Measurements from ENCODE around the gene CD302.
"Not testable (repeated sequence)": the region's sequence is repeated elsewhere in the genome, so short reads cannot be mapped to it uniquely, and the experiment has no call there.

The CD302 gene

DNA sequence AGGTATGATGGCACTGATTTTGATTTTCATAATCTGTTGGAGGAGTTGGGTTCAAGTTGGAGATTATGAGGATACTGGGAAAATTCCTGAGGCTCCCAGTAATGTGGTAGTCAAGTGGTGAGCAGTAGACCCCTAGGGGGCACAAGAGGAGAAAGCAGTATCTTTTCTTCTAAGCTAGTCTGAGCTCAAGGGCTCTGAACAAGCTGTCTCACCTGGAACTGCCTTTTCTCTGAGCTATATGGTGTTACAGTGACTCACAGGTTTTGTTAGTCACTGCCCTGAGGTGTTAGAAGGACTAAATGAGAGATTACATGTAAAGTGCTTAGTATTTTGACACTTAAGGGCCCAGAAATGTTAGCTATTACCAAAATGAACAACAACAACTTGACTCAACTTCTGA, 42.2 kb downstream of the CD302 start:
- H3K9me3 ChIP-seq (ENCODE audit: control insufficient read depth, insufficient read depth, low read length), result no peaks in the 10 kb centered on the region
- peaks cover 4% of the 10 kb centered on the region; the same call in 1 of the 2 replicates for H3K36me3 ChIP-seq (ENCODE audit: control insufficient read depth, insufficient read depth, low read length)
- H3K4me1 ChIP-seq (ENCODE audit: control insufficient read depth, insufficient read depth, low read length), result no peaks in the 10 kb centered on the region
- no peak overlapping the region for H3K27ac ChIP-seq (ENCODE audit: low read length)
- no peaks in the 10 kb centered on the region for H3K27me3 ChIP-seq (ENCODE audit: control insufficient read depth, insufficient read depth, low read length)
- H3K4me3 ChIP-seq (ENCODE audit: low read length), result no peak overlapping the region
- no peak for DNase-seq (ENCODE audit: low read depth, low spot score)

GRCh38 chr2:159755014-159755413, 43.0 kb downstream of the CD302 start:
- peaks cover 4% of the 10 kb centered on the region; the same call in 1 of the 2 replicates for H3K36me3 ChIP-seq (ENCODE audit: control insufficient read depth, insufficient read depth, low read length)
- no peaks in the 10 kb centered on the region for H3K27me3 ChIP-seq (ENCODE audit: control insufficient read depth, insufficient read depth, low read length)
- H3K4me3 ChIP-seq (ENCODE audit: low read length), result no peak overlapping the region
- H3K27ac ChIP-seq (ENCODE audit: low read length), result no peak overlapping the region
- no peak for DNase-seq (ENCODE audit: low read depth, low spot score)
- no peaks in the 10 kb centered on the region for H3K4me1 ChIP-seq (ENCODE audit: control insufficient read depth, insufficient read depth, low read length)
- no peaks in the 10 kb centered on the region for H3K9me3 ChIP-seq (ENCODE audit: control insufficient read depth, insufficient read depth, low read length)
- WGBS (ENCODE audit: insufficient coverage, insufficient read length), result no CpG with 5 or more reads among the region's 2 CpGs

DNA sequence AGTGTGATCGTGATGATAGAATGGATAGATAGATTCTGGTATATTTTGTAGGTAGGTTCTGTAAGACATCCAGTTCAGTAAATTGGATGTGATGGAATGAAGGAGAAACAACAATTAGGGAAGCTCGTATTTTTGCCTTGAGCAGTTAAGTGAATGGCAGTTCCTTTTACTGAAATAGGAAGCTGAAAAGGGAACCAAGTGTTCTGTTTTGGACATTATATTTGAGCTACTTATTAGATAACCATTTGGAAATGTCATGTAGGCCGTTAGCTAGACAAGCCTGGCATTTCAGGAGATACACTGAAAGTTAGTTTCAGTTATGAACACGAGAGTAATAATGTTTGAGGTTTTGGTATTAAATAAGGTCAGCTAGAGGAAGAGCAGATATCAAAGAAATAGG, 44.2 kb downstream of the CD302 start:
- DNase-seq (ENCODE audit: low read depth, low spot score), result no peak

DNA sequence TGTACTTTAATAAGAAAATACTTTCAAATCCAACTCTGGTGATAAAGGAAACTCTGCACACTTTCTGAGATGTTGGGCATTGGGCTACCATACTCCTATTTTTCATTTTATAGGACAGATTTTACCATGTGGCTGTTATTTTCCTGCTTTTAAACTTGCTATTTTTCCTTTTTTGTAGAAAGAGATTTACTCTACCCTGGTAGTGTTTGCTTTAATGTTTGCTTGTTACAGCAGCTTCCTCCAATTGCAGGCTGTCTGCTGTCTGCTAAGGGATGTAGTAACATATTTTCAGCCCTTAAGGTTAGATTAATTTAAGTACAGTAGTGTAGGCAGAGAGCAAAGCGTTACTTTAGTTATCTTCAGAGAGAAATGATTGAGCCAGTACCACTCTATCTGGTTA, 47.1 kb downstream of the CD302 start:
- H3K36me3 ChIP-seq (ENCODE audit: control insufficient read depth, insufficient read depth, low read length), result peaks cover 11% of the 10 kb centered on the region; the same call in 1 of the 2 replicates
- no peak for DNase-seq (ENCODE audit: low read depth, low spot score)

More for the DNA sequence above, 44.2 kb downstream of the CD302 start:
- Histone ChIP-seq H3K4me3 (ENCODE audit: low read length) (no peak overlapping the region), H3K27me3 (ENCODE audit: control insufficient read depth, insufficient read depth, low read length) (no peaks in the 10 kb centered on the region), H3K27ac (ENCODE audit: low read length) (no peak overlapping the region), H3K4me1 (ENCODE audit: control insufficient read depth, insufficient read depth, low read length) (no peaks in the 10 kb centered on the region), H3K36me3 (ENCODE audit: control insufficient read depth, insufficient read depth, low read length) (peaks cover 3% of the 10 kb centered on the region; the same call in 1 of the 2 replicates), H3K9me3 (ENCODE audit: control insufficient read depth, insufficient read depth, low read length) (no peaks in the 10 kb centered on the region)
- WGBS (ENCODE audit: insufficient coverage, insufficient read length), result 100% methylated on average over 1 of the region's 4 CpGs

DNA sequence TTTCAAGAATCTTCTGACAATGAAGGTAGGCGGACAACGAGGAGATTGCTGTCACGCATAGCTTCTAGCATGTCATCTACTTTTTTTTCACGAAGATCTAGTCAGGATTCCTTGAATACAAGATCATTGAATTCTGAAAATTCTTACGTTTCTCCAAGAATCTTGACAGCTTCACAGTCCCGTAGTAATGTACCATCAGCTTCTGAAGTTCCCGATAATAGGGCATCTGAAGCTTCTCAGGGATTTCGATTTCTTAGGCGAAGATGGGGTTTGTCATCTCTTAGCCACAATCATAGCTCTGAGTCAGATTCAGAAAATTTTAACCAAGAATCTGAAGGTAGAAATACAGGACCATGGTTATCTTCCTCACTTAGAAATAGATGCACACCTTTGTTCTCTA, 49.9 kb downstream of the CD302 start:
- Histone ChIP-seq H3K4me1 (ENCODE audit: control insufficient read depth, insufficient read depth, low read length) (no peaks in the 10 kb centered on the region), H3K9me3 (ENCODE audit: control insufficient read depth, insufficient read depth, low read length) (no peaks in the 10 kb centered on the region), H3K27me3 (ENCODE audit: control insufficient read depth, insufficient read depth, low read length) (no peaks in the 10 kb centered on the region), H3K4me3 (ENCODE audit: low read length) (no peak overlapping the region), H3K36me3 (ENCODE audit: control insufficient read depth, insufficient read depth, low read length) (peaks cover 15% of the 10 kb centered on the region; the same call in 1 of the 2 replicates), H3K27ac (ENCODE audit: low read length) (no peak overlapping the region)
- no CpG with 5 or more reads among the region's 9 CpGs for WGBS (ENCODE audit: insufficient coverage, insufficient read length)
- no peak for DNase-seq (ENCODE audit: low read depth, low spot score)

More for the DNA sequence above, 47.1 kb downstream of the CD302 start:
- Histone ChIP-seq H3K4me3 (ENCODE audit: low read length) (no peak overlapping the region), H3K27me3 (ENCODE audit: control insufficient read depth, insufficient read depth, low read length) (no peaks in the 10 kb centered on the region), H3K9me3 (ENCODE audit: control insufficient read depth, insufficient read depth, low read length) (no peaks in the 10 kb centered on the region), H3K4me1 (ENCODE audit: control insufficient read depth, insufficient read depth, low read length) (no peaks in the 10 kb centered on the region), H3K27ac (ENCODE audit: low read length) (no peak overlapping the region)
- no CpG with 5 or more reads among the region's 1 CpG for WGBS (ENCODE audit: insufficient coverage, insufficient read length)

DNA sequence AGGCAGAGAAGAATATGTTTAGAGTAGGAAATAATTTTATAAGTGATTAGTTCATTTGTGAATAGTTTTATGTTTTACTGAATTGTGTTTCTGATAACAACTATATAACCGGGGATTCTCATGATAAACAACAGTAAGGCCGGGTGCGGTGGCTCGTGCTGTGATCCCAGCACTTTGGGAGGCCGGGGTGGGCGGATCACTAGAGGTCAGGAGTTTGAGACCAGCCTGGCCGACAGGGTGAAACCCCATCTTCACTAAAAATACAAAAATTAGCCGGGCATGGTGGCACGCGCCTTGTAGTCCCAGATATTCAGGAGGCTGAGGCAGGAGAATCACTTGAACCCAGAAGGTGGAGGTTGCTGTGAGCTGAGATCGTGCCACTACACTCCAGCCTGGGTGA, 52.8 kb downstream of the CD302 start:
- H3K36me3 ChIP-seq (ENCODE audit: control insufficient read depth, insufficient read depth, low read length), result peaks cover 15% of the 10 kb centered on the region; the same call in 1 of the 2 replicates

DNA sequence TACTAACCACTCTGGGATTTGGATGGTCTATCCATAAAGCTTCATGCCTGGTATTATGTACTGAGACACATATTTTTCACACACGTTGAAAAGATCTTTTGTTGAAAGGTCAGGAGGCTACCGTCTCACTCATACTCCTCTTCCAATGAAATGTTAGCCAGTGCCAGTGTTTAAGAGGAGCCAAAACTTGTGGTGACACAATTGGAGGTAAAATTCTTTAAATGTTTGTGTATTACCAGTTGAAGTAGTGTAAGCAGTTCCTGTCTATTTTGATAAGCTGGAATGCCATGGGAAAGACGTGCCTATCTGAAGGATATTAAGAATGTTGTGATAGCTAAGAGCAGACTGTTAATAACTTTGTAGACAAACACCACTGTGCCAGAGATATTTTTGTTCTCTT, 53.6 kb downstream of the CD302 start:
- DNase-seq (ENCODE audit: low read depth, low spot score), result no peak
- Histone ChIP-seq H3K36me3 (ENCODE audit: control insufficient read depth, insufficient read depth, low read length) (peaks cover 15% of the 10 kb centered on the region; the same call in 1 of the 2 replicates), H3K27me3 (ENCODE audit: control insufficient read depth, insufficient read depth, low read length) (no peaks in the 10 kb centered on the region), H3K9me3 (ENCODE audit: control insufficient read depth, insufficient read depth, low read length) (no peaks in the 10 kb centered on the region), H3K4me1 (ENCODE audit: control insufficient read depth, insufficient read depth, low read length) (no peaks in the 10 kb centered on the region), H3K4me3 (ENCODE audit: low read length) (no peak overlapping the region), H3K27ac (ENCODE audit: low read length) (no peak overlapping the region)
- no CpG with 5 or more reads among the region's 3 CpGs for WGBS (ENCODE audit: insufficient coverage, insufficient read length)

More for the DNA sequence above, 52.8 kb downstream of the CD302 start:
- H3K27ac ChIP-seq (ENCODE audit: low read length); DNase-seq (ENCODE audit: low read depth, low spot score); H3K4me3 ChIP-seq (ENCODE audit: low read length); H3K4me1 ChIP-seq (ENCODE audit: control insufficient read depth, insufficient read depth, low read length); H3K9me3 ChIP-seq (ENCODE audit: control insufficient read depth, insufficient read depth, low read length); H3K27me3 ChIP-seq (ENCODE audit: control insufficient read depth, insufficient read depth, low read length): not testable (repeated sequence)
- no CpG with 5 or more reads among the region's 11 CpGs for WGBS (ENCODE audit: insufficient coverage, insufficient read length)

- DNase-seq (ENCODE audit: low read depth, low spot score), result no peak
- peaks cover 10% of the 10 kb centered on the region for H3K36me3 ChIP-seq (ENCODE audit: control insufficient read depth, insufficient read depth, low read length)
- H3K4me1 ChIP-seq (ENCODE audit: control insufficient read depth, insufficient read depth, low read length), result no peaks in the 10 kb centered on the region
- H3K4me3 ChIP-seq (ENCODE audit: low read length), result no peak overlapping the region
- H3K27ac ChIP-seq (ENCODE audit: low read length), result no peak overlapping the region
- H3K9me3 ChIP-seq (ENCODE audit: control insufficient read depth, insufficient read depth, low read length), result no peaks in the 10 kb centered on the region
- no CpG with 5 or more reads among the region's 6 CpGs for WGBS (ENCODE audit: insufficient coverage, insufficient read length)
- no peaks in the 10 kb centered on the region for H3K27me3 ChIP-seq (ENCODE audit: control insufficient read depth, insufficient read depth, low read length)
Measured at GRCh38 chr2:159742846-159743245, 55.2 kb downstream of the CD302 start.

- Histone ChIP-seq H3K27me3 (ENCODE audit: control insufficient read depth, insufficient read depth, low read length) (no peaks in the 10 kb centered on the region), H3K4me1 (ENCODE audit: control insufficient read depth, insufficient read depth, low read length) (no peaks in the 10 kb centered on the region), H3K9me3 (ENCODE audit: control insufficient read depth, insufficient read depth, low read length) (no peaks in the 10 kb centered on the region), H3K4me3 (ENCODE audit: low read length) (no peak overlapping the region), H3K27ac (ENCODE audit: low read length) (no peak overlapping the region), H3K36me3 (ENCODE audit: control insufficient read depth, insufficient read depth, low read length) (peaks cover 6% of the 10 kb centered on the region)
- no peak for DNase-seq (ENCODE audit: low read depth, low spot score)
- no CpG with 5 or more reads among the region's 15 CpGs for WGBS (ENCODE audit: insufficient coverage, insufficient read length)
Measured at GRCh38 chr2:159738509-159739390, 59.3 kb downstream of the CD302 start.

- no peak for DNase-seq (ENCODE audit: low read depth, low spot score)
- Histone ChIP-seq H3K27me3 (ENCODE audit: control insufficient read depth, insufficient read depth, low read length) (no peaks in the 10 kb centered on the region), H3K36me3 (ENCODE audit: control insufficient read depth, insufficient read depth, low read length) (peaks cover 6% of the 10 kb centered on the region), H3K4me3 (ENCODE audit: low read length) (no peak overlapping the region), H3K27ac (ENCODE audit: low read length) (no peak overlapping the region), H3K4me1 (ENCODE audit: control insufficient read depth, insufficient read depth, low read length) (no peaks in the 10 kb centered on the region), H3K9me3 (ENCODE audit: control insufficient read depth, insufficient read depth, low read length) (no peaks in the 10 kb centered on the region)
- no CpG with 5 or more reads among the region's 11 CpGs for WGBS (ENCODE audit: insufficient coverage, insufficient read length)
Measured at GRCh38 chr2:159737917-159738296, 60.1 kb downstream of the CD302 start.

All from iPS DF 6.9 (cell line).